ENCODE measurements around the gene CORO1A.

DNA sequence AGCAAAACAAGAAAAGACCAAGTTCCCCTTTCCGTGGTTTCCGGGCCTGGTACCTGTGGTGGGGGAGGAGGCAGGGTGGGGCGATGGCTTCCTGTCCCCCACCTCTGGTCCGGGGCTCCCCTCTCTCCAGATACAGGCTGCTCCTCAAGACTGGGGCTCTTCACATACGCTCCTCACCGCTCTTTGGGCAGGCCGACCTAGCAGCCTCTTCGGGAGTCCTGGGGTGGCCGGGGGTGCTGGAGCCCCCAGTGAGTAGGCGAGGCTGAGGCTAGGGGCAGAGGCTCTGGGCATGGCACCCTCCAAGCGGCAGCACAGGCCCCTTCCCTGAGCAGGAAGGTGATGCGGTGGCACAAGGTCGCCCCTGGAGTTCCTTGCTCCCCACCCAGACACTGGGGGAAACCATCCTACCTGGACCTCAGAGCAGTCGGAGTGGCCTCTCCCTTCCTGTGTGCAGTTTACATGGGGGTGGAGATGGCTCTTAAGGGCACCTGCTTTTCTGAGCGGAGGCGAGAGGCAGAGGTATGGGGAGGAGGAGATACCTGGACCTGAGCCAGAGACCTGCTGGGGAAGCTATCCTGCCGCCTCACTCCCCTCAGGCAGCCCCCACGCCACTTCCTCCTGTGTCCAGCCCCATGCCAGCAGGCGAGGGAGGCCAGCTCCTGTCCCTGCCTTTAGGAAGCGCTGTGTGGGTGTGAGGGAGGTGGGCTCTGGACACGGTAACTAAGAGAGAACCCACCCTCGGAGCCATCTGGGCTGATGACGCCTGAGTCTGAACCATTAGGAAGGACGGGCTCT, 891 bp downstream of the CORO1A start:
- TF ChIP-seq, protein P1, sequence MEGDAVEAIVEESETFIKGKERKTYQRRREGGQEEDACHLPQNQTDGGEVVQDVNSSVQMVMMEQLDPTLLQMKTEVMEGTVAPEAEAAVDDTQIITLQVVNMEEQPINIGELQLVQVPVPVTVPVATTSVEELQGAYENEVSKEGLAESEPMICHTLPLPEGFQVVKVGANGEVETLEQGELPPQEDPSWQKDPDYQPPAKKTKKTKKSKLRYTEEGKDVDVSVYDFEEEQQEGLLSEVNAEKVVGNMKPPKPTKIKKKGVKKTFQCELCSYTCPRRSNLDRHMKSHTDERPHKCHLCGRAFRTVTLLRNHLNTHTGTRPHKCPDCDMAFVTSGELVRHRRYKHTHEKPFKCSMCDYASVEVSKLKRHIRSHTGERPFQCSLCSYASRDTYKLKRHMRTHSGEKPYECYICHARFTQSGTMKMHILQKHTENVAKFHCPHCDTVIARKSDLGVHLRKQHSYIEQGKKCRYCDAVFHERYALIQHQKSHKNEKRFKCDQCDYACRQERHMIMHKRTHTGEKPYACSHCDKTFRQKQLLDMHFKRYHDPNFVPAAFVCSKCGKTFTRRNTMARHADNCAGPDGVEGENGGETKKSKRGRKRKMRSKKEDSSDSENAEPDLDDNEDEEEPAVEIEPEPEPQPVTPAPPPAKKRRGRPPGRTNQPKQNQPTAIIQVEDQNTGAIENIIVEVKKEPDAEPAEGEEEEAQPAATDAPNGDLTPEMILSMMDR (IDR thresholded peaks at IDR 0.05): no peak
- TF ChIP-seq POLR2A (IDR thresholded peaks at IDR 0.05; ENCODE audit: low read depth): no peak
- no peak for TF ChIP-seq POLR2AphosphoS5 (IDR thresholded peaks at IDR 0.05)
- no peak for TF ChIP-seq EP300 (IDR thresholded peaks at IDR 0.05)

Data from esophagus muscularis mucosa (tissue), 4 donors.